Hepatic stellate cell (primary cell): ENCODE measurements around the gene ISOC1.

Experiments
- DNase-seq: peaks from one replicate; pipeline ENCODE4 v3.0.0; 2011; ENCODE audit warnings: low spot score

ISOC1 gene

GRCh38 chr5:129094087-129094923, at the start of gene ISOC1:
ISOC1 (plus strand) TSS chr5:129094749; CDS start chr5:129094767, 18 bp downstream.
- DNase-seq = peak; percentile 80

GRCh38 chr5:129046151-129046550, 48.4 kb upstream of the ISOC1 start:
- no peak for DNase-seq

GRCh38 chr5:129048509-129048908, 46.0 kb upstream of the ISOC1 start:
- DNase-seq = no peak

GRCh38 chr5:129049126-129049799, 45.3 kb upstream of the ISOC1 start:
- DNase-seq = no peak

GRCh38 chr5:129051283-129051682, 43.3 kb upstream of the ISOC1 start:
- DNase-seq = no peak

GRCh38 chr5:129053438-129053837, 41.1 kb upstream of the ISOC1 start:
- DNase-seq = no peak

- no peak for DNase-seq
Measured at GRCh38 chr5:129057329-129057728, 37.2 kb upstream of the ISOC1 start.

GRCh38 chr5:129061849-129062248, 32.7 kb upstream of the ISOC1 start:
- no peak for DNase-seq

GRCh38 chr5:129063483-129064113, 31.0 kb upstream of the ISOC1 start:
- DNase-seq = no peak

- no peak for DNase-seq
Measured at GRCh38 chr5:129065721-129066120, 28.8 kb upstream of the ISOC1 start.

- DNase-seq = no peak
Measured at GRCh38 chr5:129067745-129068144, 26.8 kb upstream of the ISOC1 start.

GRCh38 chr5:129069292-129069691, 25.3 kb upstream of the ISOC1 start:
- DNase-seq = no peak

GRCh38 chr5:129073111-129073510, 21.4 kb upstream of the ISOC1 start:
- DNase-seq = no peak

- DNase-seq = no peak
Measured at GRCh38 chr5:129074903-129075302, 19.6 kb upstream of the ISOC1 start.

- no peak for DNase-seq
Measured at GRCh38 chr5:129077433-129078075, 17.0 kb upstream of the ISOC1 start.

GRCh38 chr5:129078247-129078646, 16.3 kb upstream of the ISOC1 start:
- no peak for DNase-seq

GRCh38 chr5:129078660-129079059, 15.9 kb upstream of the ISOC1 start:
- DNase-seq = no peak

GRCh38 chr5:129079496-129079895, 15.1 kb upstream of the ISOC1 start:
- DNase-seq = no peak

GRCh38 chr5:129080766-129081165, 13.8 kb upstream of the ISOC1 start:
- no peak for DNase-seq

GRCh38 chr5:129082225-129083136, 12.1 kb upstream of the ISOC1 start:
- DNase-seq = no peak
